GM23248 (cell line): ENCODE results near the gene FUT9. TPM values are rescaled to one million over a fixed set of nuclear protein-coding genes. Genes with fewer than 3 reads are reported as not detected.

ENCODE experiments used
- DNase-seq: peaks from one replicate; pipeline ENCODE4 v3.0.0-alpha.2; 2015
- H2AFZ ChIP-seq: fragments of 200-600 bp; sonication (generic); 2 replicates; pipeline ENCODE4 v1.6.1; 2016; ENCODE audit warnings: antibody characterized with exemption
- H3F3A ChIP-seq: fragments of 200-600 bp; sonication (generic); 2 replicates; pipeline ENCODE4 v1.6.1; 2016; ENCODE audit warnings: mild to moderate bottlenecking, antibody characterized with exemption, mixed run types; ENCODE audit not compliant: insufficient read depth
- H3K27ac ChIP-seq: fragments of 200-600 bp; sonication (generic); 2 replicates; pipeline ENCODE4 v1.5.1; 2016; ENCODE audit warnings: mild to moderate bottlenecking
- H3K27me3 ChIP-seq: fragments of 200-600 bp; sonication (generic); replicated peaks from 2 replicates; pipeline ENCODE4 v1.6.1; 2016; ENCODE audit warnings: mild to moderate bottlenecking; ENCODE audit not compliant: insufficient read depth
- H3K36me3 ChIP-seq: fragments of 200-600 bp; sonication (generic); 2 replicates; pipeline ENCODE4 v1.6.1; 2016; ENCODE audit warnings: low read depth, mild to moderate bottlenecking
- H3K4me1 ChIP-seq: fragments of 200-600 bp; sonication (generic); 2 replicates; pipeline ENCODE4 v1.6.1; 2016; ENCODE audit warnings: mild to moderate bottlenecking; ENCODE audit not compliant: insufficient read depth
- H3K4me2 ChIP-seq: fragments of 200-600 bp; sonication (generic); one replicate; pipeline ENCODE4 v1.6.1; 2016; ENCODE audit warnings: mild to moderate bottlenecking; ENCODE audit not compliant: unreplicated experiment
- H3K4me3 ChIP-seq: fragments of 200-600 bp; sonication (generic); 2 replicates; pipeline ENCODE4 v1.5.1; 2016; ENCODE audit warnings: mild to moderate bottlenecking
- H3K79me2 ChIP-seq: fragments of 200-600 bp; sonication (generic); 2 replicates; pipeline ENCODE4 v1.6.1; 2016; ENCODE audit warnings: mild to moderate bottlenecking; ENCODE audit not compliant: insufficient read depth
- H3K9ac ChIP-seq: fragments of 200-600 bp; sonication (generic); 2 replicates; pipeline ENCODE4 v1.6.1; 2016; ENCODE audit warnings: mild to moderate bottlenecking
- H3K9me2 ChIP-seq: fragments of 200-600 bp; sonication (generic); 2 replicates; pipeline ENCODE4 v1.6.1; 2016; ENCODE audit warnings: mixed run types, mild to moderate bottlenecking, moderate library complexity; ENCODE audit not compliant: insufficient read depth
- H3K9me3 ChIP-seq: fragments of 200-600 bp; sonication (generic); one replicate; pipeline ENCODE4 v1.6.1; 2017; ENCODE audit warnings: low read depth
- H4K20me1 ChIP-seq: fragments of 200-600 bp; sonication (generic); 2 replicates; pipeline ENCODE4 v1.6.0; 2016; ENCODE audit not compliant: insufficient read depth
- EZH2 ChIP-seq: fragments of 200-600 bp; sonication (generic); IDR thresholded peaks from 2 replicates; pipeline ENCODE4 v1.6.1; 2018; ENCODE audit warnings: antibody characterized with exemption, mild to moderate bottlenecking; ENCODE audit not compliant: insufficient read depth, poor library complexity, severe bottlenecking
- EZH2phosphoT487 ChIP-seq: fragments of 200-600 bp; sonication (generic); IDR thresholded peaks from 2 replicates; pipeline ENCODE4 v1.6.1; 2018; ENCODE audit warnings: antibody characterized with exemption, moderate library complexity, mild to moderate bottlenecking, low read depth; ENCODE audit not compliant: insufficient read depth
- WGBS, 2 experiments: methylation state at CpG; one replicate each; pipeline ENCODE4 v1.1.6; 2015 to 2017; ENCODE audit warnings: low lambda C conversion rate in 2 of 2, low coverage in 1 of 2; ENCODE audit errors: missing lambda C conversion rate in 2 of 2; 5-methylcytosine and 5-hydroxymethylcytosine counted together
- in situ Hi-C: fragments of 300-500 bp; cut with MboI; formaldehyde crosslinking; loops from 2 replicates; pipeline ENCODE4 v1.15.0; 2020
- polyA plus RNA-seq: library from polyadenylated mRNA; unstranded; fragments of >200 nt; fragmentation: Nextera tagmentation; extraction: Ambion mirVana; gene quantifications from 2 replicates; pipeline ENCODE4 v1.2.1, GENCODE V29; 2016
- total RNA-seq: library from RNA; depleted of rRNA; stranded (reverse); fragments of >200 nt; shearing (Covaris generic); gene quantifications from 2 replicates; pipeline ENCODE4 v1.2.3, GENCODE V29; 2014

The FUT9 gene
- total and polyA plus RNA-seq, 2 experiments from 2014 or later: not detected

- Histone ChIP-seq H4K20me1 (no peaks in the 10 kb centered on the region), H3K9ac (no peak overlapping the region), H3K4me3 (no peak overlapping the region), H3K9me3 (no peaks in the 10 kb centered on the region), H2AFZ (no peak overlapping the region), H3F3A (no peaks in the 10 kb centered on the region), H3K79me2 (no peaks in the 10 kb centered on the region), H3K4me1 (no peaks in the 10 kb centered on the region), H3K27ac (no peak overlapping the region), H3K27me3 (no peaks in the 10 kb centered on the region), H3K9me2 (no peaks in the 10 kb centered on the region), H3K4me2 (no peak overlapping the region), H3K36me3 (no peaks in the 10 kb centered on the region)
- TF ChIP-seq EZH2phosphoT487: no peak
- no peak for DNase-seq
- in situ Hi-C loops: no loop called here
Measured at GRCh38 chr6:96197241-96197640, 181.5 kb downstream of the FUT9 start.

GRCh38 chr6:96202571-96202970 is 186.8 kb downstream of the FUT9 start:
- no peak for DNase-seq
- TF ChIP-seq EZH2phosphoT487: no peak
- TF ChIP-seq EZH2: no peak
- no peaks in the 10 kb centered on the region for H3F3A ChIP-seq
- H3K79me2 ChIP-seq: no peaks in the 10 kb centered on the region
- no peaks in the 10 kb centered on the region for H3K36me3 ChIP-seq
- in situ Hi-C loops: no loop called here
- H4K20me1 ChIP-seq: no peaks in the 10 kb centered on the region
- no peak overlapping the region for H3K4me3 ChIP-seq
- H3K4me1 ChIP-seq: no peaks in the 10 kb centered on the region
- no peaks in the 10 kb centered on the region for H3K9me3 ChIP-seq
- no peak overlapping the region for H2AFZ ChIP-seq
- H3K4me2 ChIP-seq: no peak overlapping the region
- H3K9ac ChIP-seq: no peak overlapping the region
- 15 to 16% methylated on average over 6 of the region's 6 CpGs for WGBS, 2 experiments
- H3K9me2 ChIP-seq: no peaks in the 10 kb centered on the region
- no peaks in the 10 kb centered on the region for H3K27me3 ChIP-seq
- H3K27ac ChIP-seq: no peak overlapping the region

DNA sequence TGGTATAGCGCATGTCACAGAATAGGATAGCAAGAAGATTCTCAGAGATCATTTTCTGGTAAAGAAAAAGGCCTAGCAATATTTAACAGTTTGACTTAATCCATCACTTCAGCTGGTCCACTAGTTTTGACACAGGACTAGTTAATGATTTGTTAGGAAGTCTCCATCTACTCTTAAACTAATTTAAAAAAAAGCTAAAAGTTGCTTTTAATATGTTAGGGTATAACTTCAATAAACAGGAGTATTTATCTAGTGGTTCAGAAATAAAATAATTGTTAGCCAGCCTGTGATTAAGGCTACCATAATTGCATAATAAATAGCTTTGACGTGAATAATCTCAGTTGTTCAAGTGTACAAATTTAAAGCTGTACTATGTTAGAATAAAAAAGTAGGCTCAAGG is 195.6 kb downstream of the FUT9 start:
- no peaks in the 10 kb centered on the region for H4K20me1 ChIP-seq
- no peaks in the 10 kb centered on the region for H3K79me2 ChIP-seq
- no peak overlapping the region for H2AFZ ChIP-seq
- H3K9me3 ChIP-seq: no peaks in the 10 kb centered on the region
- DNase-seq: no peak
- H3K4me3 ChIP-seq: no peak overlapping the region
- no peak overlapping the region for H3K4me2 ChIP-seq
- H3K36me3 ChIP-seq: no peaks in the 10 kb centered on the region
- no peaks in the 10 kb centered on the region for H3F3A ChIP-seq
- no peak for TF ChIP-seq EZH2phosphoT487
- TF ChIP-seq EZH2: no peak
- no peak overlapping the region for H3K27ac ChIP-seq
- 11 to 18% methylated on average over 2 of the region's 2 CpGs for WGBS, 2 experiments
- no peaks in the 10 kb centered on the region for H3K4me1 ChIP-seq
- H3K9me2 ChIP-seq: no peaks in the 10 kb centered on the region
- H3K27me3 ChIP-seq: no peaks in the 10 kb centered on the region
- no peak overlapping the region for H3K9ac ChIP-seq
- in situ Hi-C loops: no loop called here

- Histone ChIP-seq H3K27ac (no peak overlapping the region), H3K36me3 (no peaks in the 10 kb centered on the region), H3K4me3 (no peak overlapping the region), H3F3A (no peaks in the 10 kb centered on the region), H3K9me3 (no peaks in the 10 kb centered on the region), H3K79me2 (no peaks in the 10 kb centered on the region), H4K20me1 (no peaks in the 10 kb centered on the region), H3K4me2 (no peak overlapping the region), H3K9me2 (no peaks in the 10 kb centered on the region), H3K9ac (no peak overlapping the region), H2AFZ (no peak overlapping the region), H3K4me1 (no peaks in the 10 kb centered on the region), H3K27me3 (no peaks in the 10 kb centered on the region)
- DNase-seq: no peak
- TF ChIP-seq EZH2 (no peak), EZH2phosphoT487 (no peak)
- in situ Hi-C loops: no loop called here
Measured at GRCh38 chr6:96212066-96212465, 196.3 kb downstream of the FUT9 start.

DNA sequence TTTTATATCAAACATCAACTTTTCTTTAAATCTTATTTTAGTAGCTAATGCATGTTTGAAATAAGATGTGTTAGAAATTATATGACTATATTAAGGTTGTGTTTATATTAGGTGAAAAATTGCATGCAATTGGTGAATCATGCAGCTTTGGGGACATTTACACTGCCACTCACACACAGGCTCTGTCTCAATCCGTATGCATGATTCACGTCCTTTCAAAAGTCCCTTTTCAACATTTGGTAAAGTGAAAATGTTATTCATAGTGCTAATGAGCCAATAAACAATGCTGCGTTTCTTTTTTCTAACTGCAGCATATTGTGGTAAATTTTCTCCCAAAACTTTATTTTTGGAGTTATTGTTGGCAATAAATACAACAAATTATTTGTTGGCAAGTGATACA is 198.0 kb downstream of the FUT9 start:
- WGBS, 2 experiments: 30 to 35% methylated on average over 3 of the region's 3 CpGs
- DNase-seq: no peak
- no peaks in the 10 kb centered on the region for H3K4me1 ChIP-seq
- no peak for TF ChIP-seq EZH2
- TF ChIP-seq EZH2phosphoT487: no peak
- no peaks in the 10 kb centered on the region for H3K27me3 ChIP-seq
- H2AFZ ChIP-seq: no peak overlapping the region
- H3K9me2 ChIP-seq: no peaks in the 10 kb centered on the region
- H3K9me3 ChIP-seq: no peaks in the 10 kb centered on the region
- no peaks in the 10 kb centered on the region for H4K20me1 ChIP-seq
- no peak overlapping the region for H3K27ac ChIP-seq
- H3K4me3 ChIP-seq: no peak overlapping the region
- H3K9ac ChIP-seq: no peak overlapping the region
- no peaks in the 10 kb centered on the region for H3K79me2 ChIP-seq
- H3F3A ChIP-seq: no peaks in the 10 kb centered on the region
- in situ Hi-C loops: no loop called here
- H3K36me3 ChIP-seq: no peaks in the 10 kb centered on the region
- H3K4me2 ChIP-seq: no peak overlapping the region
